HepG2 (cell line): ENCODE measurements around the gene BLOC1S4. TPM values are rescaled to one million over a fixed set of nuclear protein-coding genes. Genes with fewer than 3 reads are reported as not detected.

Source experiments
- AGO1 ChIP-seq: fragments of 200-400 bp; formaldehyde crosslinking; IDR thresholded peaks from 2 replicates; pipeline ENCODE4 v1.6.1; 2017; ENCODE audit warnings: mild to moderate bottlenecking, low read depth, low read length, moderate library complexity; ENCODE audit not compliant: poor library complexity, severe bottlenecking
- EED ChIP-seq: sonication (generic); formaldehyde crosslinking; IDR thresholded peaks from 2 replicates; pipeline ENCODE4 v1.5.0; 2020; ENCODE audit warnings: mild to moderate bottlenecking, missing genetic modification reagents
- ERF ChIP-seq: IDR thresholded peaks from 2 replicates; pipeline ENCODE4 v1.6.1; 2018; ENCODE audit warnings: missing biosample characterization, missing genetic modification reagents
- MED1 ChIP-seq: sonication (generic); formaldehyde crosslinking; IDR thresholded peaks from 2 replicates; pipeline ENCODE4 v1.4.0; 2020; ENCODE audit warnings: missing genetic modification reagents
- SKI ChIP-seq: fragments of 450-650 bp; IDR thresholded peaks from one replicate; pipeline ENCODE4 v1.6.1; 2018; ENCODE audit warnings: mild to moderate bottlenecking; ENCODE audit not compliant: partially characterized antibody
- ZBTB7A ChIP-seq: sonication (generic); formaldehyde crosslinking; IDR thresholded peaks from 2 replicates; pipeline ENCODE4 v1.8.0; 2022; ENCODE audit warnings: mild to moderate bottlenecking, missing genetic modification reagents
- ZMAT3 ChIP-seq: sonication (generic); formaldehyde crosslinking; conservative IDR thresholded peaks from 2 replicates; pipeline ENCODE4 v1.7.0; 2021; ENCODE audit warnings: missing genetic modification reagents
- ZMYM2 ChIP-seq: sonication (generic); formaldehyde crosslinking; IDR thresholded peaks from 2 replicates; pipeline ENCODE4 v1.8.0; 2022; ENCODE audit warnings: mild to moderate bottlenecking, missing genetic modification reagents
- ZNF20 ChIP-seq: sonication (generic); formaldehyde crosslinking; IDR thresholded peaks from 2 replicates; pipeline ENCODE4 v1.4.0; 2020; ENCODE audit warnings: mild to moderate bottlenecking, moderate library complexity, missing genetic modification reagents
- ZNF383 ChIP-seq: sonication (generic); formaldehyde crosslinking; IDR thresholded peaks from 2 replicates; pipeline ENCODE4 v1.4.0; 2020; ENCODE audit warnings: missing genetic modification reagents, mild to moderate bottlenecking, borderline replicate concordance
- ZNF788 ChIP-seq: sonication (generic); formaldehyde crosslinking; IDR thresholded peaks from 2 replicates; pipeline ENCODE4 v1.5.0; 2020; ENCODE audit warnings: mild to moderate bottlenecking, missing genetic modification reagents, borderline replicate concordance
- ZSCAN21 ChIP-seq: sonication (generic); formaldehyde crosslinking; IDR thresholded peaks from 2 replicates; pipeline ENCODE4 v1.8.0; 2022; ENCODE audit warnings: mild to moderate bottlenecking, missing genetic modification reagents, moderate library complexity, borderline replicate concordance
- polyA plus RNA-seq, 8 experiments: library from polyadenylated mRNA; depleted of rRNA in 3 of 8; stranded (reverse) in 7 of 8; unstranded in 1 of 8; fragments of >200 nt; fragmentation: Illumina TruSeq in 4 of 8; extraction: Trizol in 4 of 8; gene quantifications; 2 replicates each; pipeline versions ENCODE4 v1.2.1 to v1.2.3, GENCODE V29; 2011 to 2016; ENCODE audit warnings: low read depth in 4 of 8, missing spikeins in 1 of 8, mixed read lengths in 1 of 8; ENCODE audit not compliant: insufficient read depth in 1 of 8
- total RNA-seq, 5 experiments: library from RNA; depleted of rRNA; stranded (reverse); fragments of >200 nt; fragmentation: Illumina TruSeq; extraction: Trizol; gene quantifications; 2 replicates each; pipeline ENCODE4 v1.2.3, GENCODE V29; 2016; ENCODE audit warnings: low read depth in 1 of 5
- TF ChIP-seq, protein P1 (sequence below): IDR thresholded peaks from 2 replicates; pipeline ENCODE4 v1.6.1; 2012; ENCODE audit warnings: inconsistent platforms
- TF ChIP-seq, protein P2 (sequence below): fragments of 450-650 bp; IDR thresholded peaks from 2 replicates; pipeline ENCODE4 v1.6.1; 2017; ENCODE audit warnings: mild to moderate bottlenecking
- TF ChIP-seq, protein P3 (sequence below): sonication (generic); formaldehyde crosslinking; IDR thresholded peaks from 2 replicates; pipeline ENCODE4 v1.5.0; 2020; ENCODE audit warnings: mild to moderate bottlenecking, missing genetic modification reagents, borderline replicate concordance
- TF ChIP-seq, protein P4 (sequence below): sonication (generic); formaldehyde crosslinking; IDR thresholded peaks from 2 replicates; pipeline ENCODE4 v1.5.1; 2020; ENCODE audit warnings: mild to moderate bottlenecking, missing genetic modification reagents, borderline replicate concordance

Gene BLOC1S4
- total and polyA plus RNA-seq, 2 of the 13 experiments (the other 11 are each of a cell fraction or from before 2014, with no cell fraction given), result 15.5 to 20.9 TPM

DNA sequence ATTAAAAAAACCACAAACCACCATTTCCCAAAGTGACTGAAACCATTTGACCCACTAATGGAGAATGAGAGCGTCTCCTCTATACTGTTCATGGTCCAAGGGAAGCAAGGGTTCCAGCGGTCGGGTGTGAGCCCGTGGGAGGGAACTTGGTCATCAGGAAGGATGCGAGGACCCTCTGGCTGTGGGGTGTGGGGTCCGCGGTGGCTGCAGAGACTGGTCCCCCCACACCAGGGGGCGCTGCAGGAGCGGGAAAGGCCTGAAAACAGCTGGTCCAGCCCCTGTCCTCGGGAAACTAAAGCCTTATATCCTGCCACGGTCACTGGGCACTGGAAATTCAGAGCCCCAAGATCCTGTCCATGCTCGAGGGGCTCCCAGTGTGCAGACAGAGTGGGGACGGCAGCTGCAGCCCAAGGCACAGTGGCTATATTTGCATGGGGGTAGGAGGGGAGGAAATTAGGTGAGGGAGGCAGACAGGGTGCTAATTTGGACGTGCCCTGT, 4.3 kb downstream of the BLOC1S4 start (continued):
- TF ChIP-seq SKI (peak; percentile 18), ZNF788 (CRISPR knock-in tag) (no peak; the same call in 1 of the 2 replicates), ZNF383 (CRISPR knock-in tag) (no peak), ZNF20 (CRISPR knock-in tag) (no peak), ZMAT3 (no peak), ERF (peak; percentile 70; the same call in 1 of the 2 replicates), ZMYM2 (CRISPR knock-in tag) (no peak), EED (CRISPR knock-in tag) (no peak), ZSCAN21 (no peak), MED1 (0 out of 2 replicates have a peak, but pooled peaks have one; percentile 39), ZBTB7A (CRISPR knock-in tag) (peak; percentile 59; the same call in 1 of the 2 replicates), AGO1 (peak; percentile 32)
- TF ChIP-seq, protein P1, sequence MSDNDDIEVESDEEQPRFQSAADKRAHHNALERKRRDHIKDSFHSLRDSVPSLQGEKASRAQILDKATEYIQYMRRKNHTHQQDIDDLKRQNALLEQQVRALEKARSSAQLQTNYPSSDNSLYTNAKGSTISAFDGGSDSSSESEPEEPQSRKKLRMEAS, result peak; percentile 37; the same call in 1 of the 2 replicates
- TF ChIP-seq, protein P2, sequence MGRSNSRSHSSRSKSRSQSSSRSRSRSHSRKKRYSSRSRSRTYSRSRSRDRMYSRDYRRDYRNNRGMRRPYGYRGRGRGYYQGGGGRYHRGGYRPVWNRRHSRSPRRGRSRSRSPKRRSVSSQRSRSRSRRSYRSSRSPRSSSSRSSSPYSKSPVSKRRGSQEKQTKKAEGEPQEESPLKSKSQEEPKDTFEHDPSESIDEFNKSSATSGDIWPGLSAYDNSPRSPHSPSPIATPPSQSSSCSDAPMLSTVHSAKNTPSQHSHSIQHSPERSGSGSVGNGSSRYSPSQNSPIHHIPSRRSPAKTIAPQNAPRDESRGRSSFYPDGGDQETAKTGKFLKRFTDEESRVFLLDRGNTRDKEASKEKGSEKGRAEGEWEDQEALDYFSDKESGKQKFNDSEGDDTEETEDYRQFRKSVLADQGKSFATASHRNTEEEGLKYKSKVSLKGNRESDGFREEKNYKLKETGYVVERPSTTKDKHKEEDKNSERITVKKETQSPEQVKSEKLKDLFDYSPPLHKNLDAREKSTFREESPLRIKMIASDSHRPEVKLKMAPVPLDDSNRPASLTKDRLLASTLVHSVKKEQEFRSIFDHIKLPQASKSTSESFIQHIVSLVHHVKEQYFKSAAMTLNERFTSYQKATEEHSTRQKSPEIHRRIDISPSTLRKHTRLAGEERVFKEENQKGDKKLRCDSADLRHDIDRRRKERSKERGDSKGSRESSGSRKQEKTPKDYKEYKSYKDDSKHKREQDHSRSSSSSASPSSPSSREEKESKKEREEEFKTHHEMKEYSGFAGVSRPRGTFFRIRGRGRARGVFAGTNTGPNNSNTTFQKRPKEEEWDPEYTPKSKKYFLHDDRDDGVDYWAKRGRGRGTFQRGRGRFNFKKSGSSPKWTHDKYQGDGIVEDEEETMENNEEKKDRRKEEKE, result no peak
- TF ChIP-seq, protein P3, sequence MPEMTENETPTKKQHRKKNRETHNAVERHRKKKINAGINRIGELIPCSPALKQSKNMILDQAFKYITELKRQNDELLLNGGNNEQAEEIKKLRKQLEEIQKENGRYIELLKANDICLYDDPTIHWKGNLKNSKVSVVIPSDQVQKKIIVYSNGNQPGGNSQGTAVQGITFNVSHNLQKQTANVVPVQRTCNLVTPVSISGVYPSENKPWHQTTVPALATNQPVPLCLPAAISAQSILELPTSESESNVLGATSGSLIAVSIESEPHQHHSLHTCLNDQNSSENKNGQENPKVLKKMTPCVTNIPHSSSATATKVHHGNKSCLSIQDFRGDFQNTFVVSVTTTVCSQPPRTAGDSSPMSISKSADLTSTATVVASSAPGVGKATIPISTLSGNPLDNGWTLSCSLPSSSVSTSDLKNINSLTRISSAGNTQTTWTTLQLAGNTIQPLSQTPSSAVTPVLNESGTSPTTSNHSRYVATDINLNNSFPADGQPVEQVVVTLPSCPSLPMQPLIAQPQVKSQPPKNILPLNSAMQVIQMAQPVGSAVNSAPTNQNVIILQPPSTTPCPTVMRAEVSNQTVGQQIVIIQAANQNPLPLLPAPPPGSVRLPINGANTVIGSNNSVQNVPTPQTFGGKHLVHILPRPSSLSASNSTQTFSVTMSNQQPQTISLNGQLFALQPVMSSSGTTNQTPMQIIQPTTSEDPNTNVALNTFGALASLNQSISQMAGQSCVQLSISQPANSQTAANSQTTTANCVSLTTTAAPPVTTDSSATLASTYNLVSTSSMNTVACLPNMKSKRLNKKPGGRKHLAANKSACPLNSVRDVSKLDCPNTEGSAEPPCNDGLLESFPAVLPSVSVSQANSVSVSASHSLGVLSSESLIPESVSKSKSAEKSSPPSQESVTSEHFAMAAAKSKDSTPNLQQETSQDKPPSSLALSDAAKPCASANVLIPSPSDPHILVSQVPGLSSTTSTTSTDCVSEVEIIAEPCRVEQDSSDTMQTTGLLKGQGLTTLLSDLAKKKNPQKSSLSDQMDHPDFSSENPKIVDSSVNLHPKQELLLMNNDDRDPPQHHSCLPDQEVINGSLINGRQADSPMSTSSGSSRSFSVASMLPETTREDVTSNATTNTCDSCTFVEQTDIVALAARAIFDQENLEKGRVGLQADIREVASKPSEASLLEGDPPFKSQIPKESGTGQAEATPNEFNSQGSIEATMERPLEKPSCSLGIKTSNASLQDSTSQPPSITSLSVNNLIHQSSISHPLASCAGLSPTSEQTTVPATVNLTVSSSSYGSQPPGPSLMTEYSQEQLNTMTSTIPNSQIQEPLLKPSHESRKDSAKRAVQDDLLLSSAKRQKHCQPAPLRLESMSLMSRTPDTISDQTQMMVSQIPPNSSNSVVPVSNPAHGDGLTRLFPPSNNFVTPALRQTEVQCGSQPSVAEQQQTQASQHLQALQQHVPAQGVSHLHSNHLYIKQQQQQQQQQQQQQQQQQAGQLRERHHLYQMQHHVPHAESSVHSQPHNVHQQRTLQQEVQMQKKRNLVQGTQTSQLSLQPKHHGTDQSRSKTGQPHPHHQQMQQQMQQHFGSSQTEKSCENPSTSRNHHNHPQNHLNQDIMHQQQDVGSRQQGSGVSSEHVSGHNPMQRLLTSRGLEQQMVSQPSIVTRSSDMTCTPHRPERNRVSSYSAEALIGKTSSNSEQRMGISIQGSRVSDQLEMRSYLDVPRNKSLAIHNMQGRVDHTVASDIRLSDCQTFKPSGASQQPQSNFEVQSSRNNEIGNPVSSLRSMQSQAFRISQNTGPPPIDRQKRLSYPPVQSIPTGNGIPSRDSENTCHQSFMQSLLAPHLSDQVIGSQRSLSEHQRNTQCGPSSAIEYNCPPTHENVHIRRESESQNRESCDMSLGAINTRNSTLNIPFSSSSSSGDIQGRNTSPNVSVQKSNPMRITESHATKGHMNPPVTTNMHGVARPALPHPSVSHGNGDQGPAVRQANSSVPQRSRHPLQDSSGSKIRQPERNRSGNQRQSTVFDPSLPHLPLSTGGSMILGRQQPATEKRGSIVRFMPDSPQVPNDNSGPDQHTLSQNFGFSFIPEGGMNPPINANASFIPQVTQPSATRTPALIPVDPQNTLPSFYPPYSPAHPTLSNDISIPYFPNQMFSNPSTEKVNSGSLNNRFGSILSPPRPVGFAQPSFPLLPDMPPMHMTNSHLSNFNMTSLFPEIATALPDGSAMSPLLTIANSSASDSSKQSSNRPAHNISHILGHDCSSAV (CRISPR knock-in tag), result no peak
- TF ChIP-seq, protein P4, sequence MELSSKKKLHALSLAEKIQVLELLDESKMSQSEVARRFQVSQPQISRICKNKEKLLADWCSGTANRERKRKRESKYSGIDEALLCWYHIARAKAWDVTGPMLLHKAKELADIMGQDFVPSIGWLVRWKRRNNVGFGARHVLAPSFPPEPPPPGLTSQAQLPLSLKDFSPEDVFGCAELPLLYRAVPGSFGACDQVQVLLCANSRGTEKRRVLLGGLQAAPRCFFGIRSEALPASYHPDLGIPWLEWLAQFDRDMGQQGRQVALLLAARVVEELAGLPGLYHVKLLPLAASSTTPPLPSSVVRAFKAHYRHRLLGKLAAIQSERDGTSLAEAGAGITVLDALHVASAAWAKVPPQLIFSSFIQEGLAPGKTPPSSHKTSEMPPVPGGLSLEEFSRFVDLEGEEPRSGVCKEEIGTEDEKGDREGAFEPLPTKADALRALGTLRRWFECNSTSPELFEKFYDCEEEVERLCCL (CRISPR knock-in tag), result no peak
